ENCODE results near the gene ZFR2. TPM values are rescaled to one million over a fixed set of nuclear protein-coding genes. Genes with fewer than 3 reads are reported as not detected.
A peak's percentile ranks its signal among the peaks of the same experiment; 100 is the strongest.

Gene ZFR2
- total and polyA plus RNA-seq, 10 donors, result 0.11 to 0.92 (median 0.33) TPM; not detected in 3

GRCh38 chr19:3825286-3825956 is 43.4 kb downstream of the ZFR2 start:
- H3K9me3 ChIP-seq, result no peaks in the 10 kb centered on the region
- TF ChIP-seq CTCF (IDR thresholded peaks at IDR 0.05 in 8 of 11, conservative IDR thresholded peaks at IDR 0.05 in 3 of 11) (no peak), POLR2AphosphoS5 (IDR thresholded peaks at IDR 0.05) (no peak)
- H3K36me3 ChIP-seq, result no peaks in the 10 kb centered on the region
- peaks cover 0 to 17% (median 0%) of the 10 kb centered on the region in 7 donors for H3K27me3 ChIP-seq (replicated peaks in 1 of 7)
- 75 to 86% (median 76%) methylated on average over 4 to 32 of the region's 32 CpGs for WGBS, 5 donors
- no peak overlapping the region for H3K27ac ChIP-seq
- H3K4me3 ChIP-seq, result no peak overlapping the region
- peaks cover 0 to 18% (median 12%) of the 10 kb centered on the region in 6 donors for H3K4me1 ChIP-seq
- DNase-seq, result no peak
- intact Hi-C loops (cut with DNase I; ENCODE audit: low total_unique reads), result loop anchor here (10.0 kb wide), 1 partner anchor 51 kb away; the partner anchor contains the start of gene RAX2

- H3K4me1 ChIP-seq, result peaks cover 0 to 28% (median 15%) of the 10 kb centered on the region in 6 donors
- 83 to 94% (median 90%) methylated on average over 8 to 10 of the region's 10 CpGs for WGBS, 5 donors
- H3K27me3 ChIP-seq (replicated peaks in 1 of 7), result peaks cover 0 to 12% (median 0%) of the 10 kb centered on the region in 7 donors
- no peaks in the 10 kb centered on the region for H3K36me3 ChIP-seq
- intact Hi-C loops (cut with DNase I; ENCODE audit: low total_unique reads), result loop anchor here (10.0 kb wide), 1 partner anchor 49 kb away; the partner anchor contains the start of gene RAX2
- H3K9me3 ChIP-seq, result no peaks in the 10 kb centered on the region
- no peak overlapping the region for H3K27ac ChIP-seq
- no peak overlapping the region for H3K4me3 ChIP-seq
- TF ChIP-seq POLR2A (IDR thresholded peaks at IDR 0.05) (no peak), CTCF (IDR thresholded peaks at IDR 0.05 in 8 of 11, conservative IDR thresholded peaks at IDR 0.05 in 3 of 11) (no peak), POLR2AphosphoS5 (IDR thresholded peaks at IDR 0.05) (no peak)
- DNase-seq, result no peak
These were observed 45.5 kb downstream of the ZFR2 start for GRCh38 chr19:3823350-3823713.

- no peak for DNase-seq
- H3K9me3 ChIP-seq, result no peaks in the 10 kb centered on the region
- TF ChIP-seq POLR2AphosphoS5 (IDR thresholded peaks at IDR 0.05), result no peak
- TF ChIP-seq POLR2A (IDR thresholded peaks at IDR 0.05), result no peak
- no peak for TF ChIP-seq CTCF (IDR thresholded peaks at IDR 0.05 in 8 of 11, conservative IDR thresholded peaks at IDR 0.05 in 3 of 11)
- H3K4me1 ChIP-seq, result peaks cover 0 to 33% (median 17%) of the 10 kb centered on the region in 6 donors
- intact Hi-C loops (cut with DNase I; ENCODE audit: low total_unique reads), result loop anchor here (10.0 kb wide), 1 partner anchor 48 kb away; the partner anchor contains the start of gene RAX2
- no peaks in the 10 kb centered on the region for H3K36me3 ChIP-seq
- 82 to 93% (median 86%) methylated on average over 18 to 26 of the region's 26 CpGs for WGBS, 5 donors
- H3K27ac ChIP-seq, result no peak overlapping the region
- peaks cover 0 to 12% (median 0%) of the 10 kb centered on the region in 7 donors for H3K27me3 ChIP-seq (replicated peaks in 1 of 7)
- no peak overlapping the region for H3K4me3 ChIP-seq
These were observed 46.0 kb downstream of the ZFR2 start for GRCh38 chr19:3822683-3823349.

- 6 to 33% (median 13%) methylated on average over 22 to 43 of the region's 43 CpGs for WGBS, 5 donors
- Histone ChIP-seq H3K27ac (no peak overlapping the region), H3K27me3 (replicated peaks in 1 of 7) (peaks cover 0 to 12% (median 0%) of the 10 kb centered on the region in 7 donors), H3K4me3 (peak overlapping the region in 1 of 8 donors; percentile 40), H3K9me3 (no peaks in the 10 kb centered on the region), H3K4me1 (peaks cover 0 to 35% (median 17%) of the 10 kb centered on the region in 6 donors), H3K36me3 (no peaks in the 10 kb centered on the region)
- intact Hi-C loops (cut with DNase I; ENCODE audit: low total_unique reads), result loop anchor here (10.0 kb wide), 1 partner anchor 47 kb away; the partner anchor contains the start of gene RAX2
- peak; percentile 96 for DNase-seq
- peak; percentile 98 to 100 (median 100) for TF ChIP-seq CTCF (IDR thresholded peaks at IDR 0.05 in 8 of 11, conservative IDR thresholded peaks at IDR 0.05 in 3 of 11)
- peak; percentile 55 to 82 (median 72) for TF ChIP-seq POLR2AphosphoS5 (IDR thresholded peaks at IDR 0.05)
- TF ChIP-seq POLR2A (IDR thresholded peaks at IDR 0.05), result no peak
These were observed 46.9 kb downstream of the ZFR2 start for GRCh38 chr19:3821857-3822364.

Measured in spleen (tissue), 11 donors.